GM19025 (cell line): ENCODE data around the gene UNC93A.
"Not testable (repeated sequence)": the region's sequence is repeated elsewhere in the genome, so short reads cannot be mapped to it uniquely, and the experiment has no call there.

Source experiments
- ATAC-seq: cut with Tn5 transposase; IDR thresholded peaks from one replicate; pipeline ENCODE4 v1.9.1; 2021; ENCODE audit warnings: mild to moderate bottlenecking, low read depth, moderate library complexity; ENCODE audit not compliant: unreplicated experiment

Gene UNC93A

GRCh38 chr6:167307342-167307955 is 16.3 kb downstream of the UNC93A start:
- ATAC-seq: no peak

GRCh38 chr6:167308207-167308606 is 17.1 kb downstream of the UNC93A start:
- no peak for ATAC-seq

GRCh38 chr6:167309355-167310192 is 18.5 kb downstream of the UNC93A start:
- ATAC-seq: not testable (repeated sequence)

- no peak for ATAC-seq
Measured at GRCh38 chr6:167311286-167311685, 20.2 kb downstream of the UNC93A start.

- not testable (repeated sequence) for ATAC-seq
Measured at GRCh38 chr6:167311691-167312090, 20.6 kb downstream of the UNC93A start.

GRCh38 chr6:167314180-167314821 is 23.2 kb downstream of the UNC93A start:
- ATAC-seq: no peak

GRCh38 chr6:167317172-167317571 is 26.1 kb downstream of the UNC93A start:
- no peak for ATAC-seq

- ATAC-seq: not testable (repeated sequence)
Measured at GRCh38 chr6:167318354-167318753, 27.2 kb downstream of the UNC93A start.

- ATAC-seq: not testable (repeated sequence)
Measured at GRCh38 chr6:167318856-167319255, 27.7 kb downstream of the UNC93A start.

GRCh38 chr6:167319856-167320753 is 29.0 kb downstream of the UNC93A start:
- not testable (repeated sequence) for ATAC-seq

GRCh38 chr6:167320754-167321056 is 29.6 kb downstream of the UNC93A start:
- ATAC-seq: not testable (repeated sequence)

- ATAC-seq: not testable (repeated sequence)
Measured at GRCh38 chr6:167321185-167321584, 30.1 kb downstream of the UNC93A start.

- ATAC-seq: no peak
Measured at GRCh38 chr6:167323111-167323510, 32.0 kb downstream of the UNC93A start.

- no peak for ATAC-seq
Measured at GRCh38 chr6:167324111-167324510, 33.0 kb downstream of the UNC93A start.

GRCh38 chr6:167325766-167326165 is 34.7 kb downstream of the UNC93A start:
- no peak for ATAC-seq

- no peak for ATAC-seq
Measured at GRCh38 chr6:167327391-167327790, 36.3 kb downstream of the UNC93A start.

GRCh38 chr6:167328086-167328485 is 37.0 kb downstream of the UNC93A start:
- ATAC-seq: no peak

GRCh38 chr6:167329014-167329413 is 37.9 kb downstream of the UNC93A start:
- no peak for ATAC-seq

GRCh38 chr6:167330750-167331149 is 39.6 kb downstream of the UNC93A start:
- ATAC-seq: no peak

GRCh38 chr6:167331565-167331964 is 40.5 kb downstream of the UNC93A start:
- no peak for ATAC-seq
